Uterus (tissue), 4 donors: ENCODE measurements around the gene KRTAP10-8. TPM values are rescaled to one million over a fixed set of nuclear protein-coding genes. Genes with fewer than 3 reads are reported as not detected.
"Not testable (repeated sequence)": the region's sequence is repeated elsewhere in the genome, so short reads cannot be mapped to it uniquely, and the experiment has no call there.

Experiments used
- DNase-seq, 2 donors: peaks; one replicate each; pipeline ENCODE4 v3.0.0-alpha.2; 2019 to 2020
- H3K27ac ChIP-seq, 2 donors: fragments of 200-600 bp; sonication (generic); 1 replicate in 1 of 2; 2 replicates in 1 of 2; pipeline ENCODE4 v1.5.1; 2016 to 2018
- H3K27me3 ChIP-seq, 2 donors: fragments of 200-600 bp; sonication (generic); one replicate each; pipeline ENCODE4 v1.5.1; 2018 to 2019; ENCODE audit warnings: control low read depth in 1 of 2
- H3K36me3 ChIP-seq, 2 donors: fragments of 200-600 bp; sonication (generic); one replicate each; pipeline ENCODE4 v1.5.1; 2019; ENCODE audit warnings: control low read depth in 1 of 2
- H3K4me1 ChIP-seq, 2 donors: fragments of 200-600 bp; sonication (generic); one replicate each; pipeline ENCODE4 v1.5.1; 2018 to 2019; ENCODE audit warnings: control low read depth in 1 of 2
- H3K4me3 ChIP-seq, 2 donors: fragments of 200-600 bp; sonication (generic); 1 replicate in 1 of 2; 2 replicates in 1 of 2; pipeline ENCODE4 v1.5.1; 2018 to 2019; ENCODE audit warnings: mild to moderate bottlenecking in 1 of 2
- H3K9me3 ChIP-seq, 2 donors: fragments of 200-600 bp; sonication (generic); one replicate each; pipeline ENCODE4 v1.5.1; 2019; ENCODE audit warnings: control low read depth in 1 of 2
- POLR2A ChIP-seq, 2 donors: fragments of 450-650 bp; IDR thresholded peaks; one replicate each; pipeline ENCODE4 v1.6.1; 2016; ENCODE audit warnings: antibody characterized with exemption in 2 of 2, mild to moderate bottlenecking in 1 of 2, moderate library complexity in 1 of 2
- intact Hi-C: fragments of 100-400 bp; cut with DNase I; formaldehyde crosslinking; loops from one replicate; pipeline ENCODE4 v1.15.1; 2023; ENCODE audit warnings: low total_unique reads
- total RNA-seq, 4 donors: library from RNA; depleted of rRNA in 3 of 4; stranded (reverse); fragments of >200 nt in 3 of 4; gene quantifications; one replicate each; pipeline versions ENCODE4 v1.1.0 to v1.2.4, GENCODE V29; 2014 to 2023
- TF ChIP-seq, protein P1 (sequence below), 4 experiments: fragments of 200-600 bp in 2 of 4; fragments of 450-650 bp in 2 of 4; sonication (generic) in 2 of 4; IDR thresholded peaks; one replicate each; pipeline ENCODE4 v1.5.1; 2016 to 2019; ENCODE audit warnings: antibody characterized with exemption in 4 of 4, mild to moderate bottlenecking in 2 of 4, moderate library complexity in 1 of 4
- donor health status: DM: yes; HTN: yes; CAD: no.

The KRTAP10-8 gene
- total RNA-seq, 4 donors from 2014 or later, result not detected

DNA sequence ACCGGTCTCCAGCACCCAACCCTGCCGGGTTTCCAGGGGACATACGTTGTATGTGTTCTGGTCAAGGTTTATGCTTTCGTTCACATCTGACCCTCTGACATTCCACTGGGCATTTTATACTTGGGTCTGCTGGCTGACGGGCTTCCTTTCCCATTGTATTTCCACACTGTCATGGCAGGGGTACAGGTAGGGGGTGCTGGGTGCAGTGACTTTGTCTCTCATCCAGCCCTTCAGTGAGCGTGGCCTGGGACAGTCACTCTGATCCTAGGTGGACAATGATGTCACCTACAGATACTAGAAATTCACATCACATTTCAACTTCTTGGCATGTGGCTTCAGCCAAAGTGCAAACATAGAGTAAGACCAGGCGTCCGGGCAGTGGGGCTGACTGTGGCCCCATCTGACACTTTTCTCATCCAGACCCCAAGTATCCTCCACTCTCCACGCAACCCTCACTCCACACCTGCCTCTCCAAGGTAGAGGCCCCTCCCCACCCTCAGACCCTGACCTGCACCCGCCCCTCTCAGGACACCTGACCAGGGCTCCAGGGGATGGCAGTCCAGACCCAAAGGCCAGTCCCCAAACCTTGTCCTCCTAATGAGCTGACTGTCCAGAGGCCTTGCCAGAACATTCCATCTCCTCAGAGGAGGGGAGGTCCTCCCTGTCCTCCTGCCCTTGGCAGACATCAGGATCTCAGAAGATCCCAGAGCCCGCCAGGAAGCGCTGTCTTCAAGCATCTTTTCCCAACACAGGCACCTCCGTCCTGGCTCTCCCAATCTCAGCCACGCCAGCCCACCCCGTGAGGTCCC, 24.5 kb downstream of the KRTAP10-8 start:
- no peak for DNase-seq
- Histone ChIP-seq H3K4me1 (no peaks in the 10 kb centered on the region), H3K4me3 (no peak overlapping the region), H3K27me3 (no peaks in the 10 kb centered on the region), H3K27ac (no peak overlapping the region), H3K36me3 (no peaks in the 10 kb centered on the region), H3K9me3 (peaks cover 0 to 8% of the 10 kb centered on the region in 2 donors)
- intact Hi-C loops, result no loop called here
- TF ChIP-seq POLR2A (IDR thresholded peaks at IDR 0.05), result no peak
- TF ChIP-seq, protein P1, sequence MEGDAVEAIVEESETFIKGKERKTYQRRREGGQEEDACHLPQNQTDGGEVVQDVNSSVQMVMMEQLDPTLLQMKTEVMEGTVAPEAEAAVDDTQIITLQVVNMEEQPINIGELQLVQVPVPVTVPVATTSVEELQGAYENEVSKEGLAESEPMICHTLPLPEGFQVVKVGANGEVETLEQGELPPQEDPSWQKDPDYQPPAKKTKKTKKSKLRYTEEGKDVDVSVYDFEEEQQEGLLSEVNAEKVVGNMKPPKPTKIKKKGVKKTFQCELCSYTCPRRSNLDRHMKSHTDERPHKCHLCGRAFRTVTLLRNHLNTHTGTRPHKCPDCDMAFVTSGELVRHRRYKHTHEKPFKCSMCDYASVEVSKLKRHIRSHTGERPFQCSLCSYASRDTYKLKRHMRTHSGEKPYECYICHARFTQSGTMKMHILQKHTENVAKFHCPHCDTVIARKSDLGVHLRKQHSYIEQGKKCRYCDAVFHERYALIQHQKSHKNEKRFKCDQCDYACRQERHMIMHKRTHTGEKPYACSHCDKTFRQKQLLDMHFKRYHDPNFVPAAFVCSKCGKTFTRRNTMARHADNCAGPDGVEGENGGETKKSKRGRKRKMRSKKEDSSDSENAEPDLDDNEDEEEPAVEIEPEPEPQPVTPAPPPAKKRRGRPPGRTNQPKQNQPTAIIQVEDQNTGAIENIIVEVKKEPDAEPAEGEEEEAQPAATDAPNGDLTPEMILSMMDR (IDR thresholded peaks at IDR 0.05), result no peak

DNA sequence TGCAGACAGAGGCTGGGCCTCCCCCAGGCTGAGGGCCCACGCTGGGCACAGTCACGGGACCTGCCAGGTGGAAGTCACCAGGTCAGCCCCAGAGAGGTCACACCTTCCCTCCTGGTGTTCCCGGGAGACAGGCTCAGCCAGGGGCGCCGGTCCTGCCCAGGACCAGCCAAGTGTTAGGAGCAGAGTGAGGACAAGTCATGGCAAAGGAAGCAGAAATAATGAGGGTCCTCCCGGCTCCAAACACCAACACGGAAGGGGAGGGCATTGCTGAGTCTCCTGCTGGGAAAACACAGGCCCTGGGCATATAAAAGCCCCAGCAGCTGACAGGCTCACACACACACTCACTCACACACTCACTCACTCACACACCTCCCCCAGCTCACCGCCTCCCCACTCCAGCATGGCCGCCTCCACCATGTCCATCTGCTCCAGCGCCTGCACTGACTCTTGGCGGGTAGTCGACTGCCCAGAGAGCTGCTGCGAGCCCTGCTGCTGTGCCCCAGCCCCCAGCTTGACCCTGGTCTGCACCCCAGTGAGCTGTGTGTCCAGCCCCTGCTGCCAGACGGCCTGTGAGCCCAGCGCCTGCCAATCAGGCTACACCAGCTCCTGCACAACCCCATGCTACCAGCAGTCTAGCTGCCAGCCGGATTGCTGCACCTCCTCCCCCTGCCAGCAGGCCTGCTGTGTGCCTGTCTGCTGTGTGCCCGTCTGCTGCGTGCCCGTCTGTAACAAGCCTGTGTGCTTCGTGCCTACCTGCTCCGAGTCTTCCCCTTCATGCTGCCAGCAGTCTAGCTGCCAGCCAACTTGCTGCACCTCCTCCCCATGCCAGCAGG, 25.4 kb downstream of the KRTAP10-8 start, which contains the start of gene KRTAP10-10:
KRTAP10-10 (plus strand) TSS at position 339 of the 833 bp plus-strand sequence; CDS start at position 401, 62 bp downstream.
- H3K4me1 ChIP-seq, result no peaks in the 10 kb centered on the region
- DNase-seq, result no peak
- H3K9me3 ChIP-seq, result peaks cover 0 to under 1% of the 10 kb centered on the region in 2 donors
- no peaks in the 10 kb centered on the region for H3K36me3 ChIP-seq
- no peak within 1 kb of the TSS for H3K4me3 ChIP-seq
- H3K27me3 ChIP-seq, result no peaks in the 10 kb centered on the region
- intact Hi-C loops, result no loop called here
- TF ChIP-seq, protein P1 (IDR thresholded peaks at IDR 0.05), result no peak
- TF ChIP-seq POLR2A (IDR thresholded peaks at IDR 0.05), result no peak
- no peak within 1 kb of the TSS for H3K27ac ChIP-seq

DNA sequence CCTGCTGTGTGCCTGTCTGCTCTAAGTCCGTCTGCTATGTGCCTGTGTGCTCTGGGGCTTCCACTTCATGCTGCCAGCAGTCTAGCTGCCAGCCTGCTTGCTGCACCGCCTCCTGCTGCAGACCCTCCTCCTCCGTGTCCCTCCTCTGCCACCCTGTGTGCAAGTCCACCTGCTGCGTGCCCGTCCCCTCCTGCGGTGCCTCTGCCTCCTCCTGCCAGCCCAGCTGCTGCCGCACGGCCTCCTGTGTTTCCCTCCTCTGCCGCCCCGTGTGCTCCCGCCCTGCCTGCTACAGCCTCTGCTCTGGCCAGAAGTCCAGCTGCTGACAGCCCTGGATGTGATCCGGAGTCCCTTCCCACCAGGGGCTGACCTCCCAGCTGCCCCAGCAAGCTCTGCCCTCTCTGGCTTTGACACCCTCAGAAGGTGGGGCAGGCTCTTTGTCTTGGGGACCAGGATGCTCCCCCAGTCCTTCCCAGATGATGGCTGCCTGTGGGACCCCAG, 26.0 kb downstream of the KRTAP10-8 start:
- intact Hi-C loops, H3K4me1 ChIP-seq, DNase-seq, H3K27ac ChIP-seq, H3K27me3 ChIP-seq, H3K36me3 ChIP-seq, H3K4me3 ChIP-seq, H3K9me3 ChIP-seq: not testable (repeated sequence)

DNA sequence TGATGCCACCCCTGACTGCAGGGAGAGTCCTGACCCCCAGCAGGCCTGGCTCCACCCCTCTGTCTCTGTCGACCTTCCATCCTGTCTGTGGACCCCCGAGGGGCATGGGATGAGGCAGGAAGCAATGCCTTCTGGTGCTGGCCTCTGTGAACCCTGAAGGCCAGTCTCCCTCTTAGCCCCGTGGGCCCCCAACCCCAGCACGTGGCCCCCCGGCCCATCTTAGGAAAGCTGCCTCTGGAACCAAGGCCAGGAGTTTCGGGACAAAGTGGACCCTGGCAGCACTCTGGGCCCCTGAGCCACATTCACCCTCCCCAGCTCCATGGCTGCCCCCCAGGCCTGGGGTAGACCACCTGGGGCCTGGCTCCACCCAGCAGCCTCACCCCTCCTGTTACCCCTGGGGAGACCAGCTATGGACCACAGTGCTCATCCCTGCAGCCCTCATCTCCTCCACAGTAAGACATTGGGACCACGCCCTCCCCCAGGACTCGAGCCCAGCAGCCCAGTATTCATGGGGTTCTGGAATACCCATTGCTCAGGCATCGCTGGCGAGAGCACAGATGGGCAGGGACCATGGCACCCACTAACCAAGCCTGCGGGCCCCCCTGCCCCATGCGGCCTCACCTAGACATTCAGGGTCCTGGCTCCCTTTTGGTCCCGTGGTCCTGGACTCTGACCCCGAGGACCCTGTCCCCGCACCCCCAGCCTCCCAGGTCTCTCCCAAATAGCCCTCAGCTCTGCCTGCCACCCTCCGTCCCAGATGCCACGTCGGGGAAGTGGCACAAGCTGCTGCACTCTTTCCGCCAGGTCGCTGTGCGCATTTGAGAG, 26.8 kb downstream of the KRTAP10-8 start:
- intact Hi-C loops, H3K4me1 ChIP-seq, DNase-seq, H3K36me3 ChIP-seq, H3K27me3 ChIP-seq, H3K27ac ChIP-seq, H3K4me3 ChIP-seq, H3K9me3 ChIP-seq: not testable (repeated sequence)

DNA sequence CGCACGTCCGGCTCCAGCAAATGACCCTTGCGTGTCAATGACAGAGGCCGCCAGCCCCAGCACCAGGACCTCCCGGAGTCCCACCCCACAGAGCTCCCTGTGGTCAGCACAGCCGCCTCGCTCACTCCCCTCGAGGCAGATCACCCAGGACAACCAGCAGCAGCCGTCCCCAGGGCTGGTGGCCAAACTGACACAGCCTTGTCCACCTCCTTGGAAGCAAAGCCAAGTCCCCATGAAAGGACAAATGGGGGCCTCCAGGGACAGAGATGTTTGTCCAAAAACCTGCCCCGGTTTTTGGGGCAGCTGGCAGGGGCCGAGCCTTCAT, 27.4 kb downstream of the KRTAP10-8 start:
- intact Hi-C loops, result no loop called here
- no peaks in the 10 kb centered on the region for H3K27me3 ChIP-seq

More for the DNA sequence above, 27.4 kb downstream of the KRTAP10-8 start:
- Histone ChIP-seq H3K4me1 (no peaks in the 10 kb centered on the region), H3K36me3 (no peaks in the 10 kb centered on the region), H3K4me3 (no peak overlapping the region), H3K9me3 (no peaks in the 10 kb centered on the region), H3K27ac (no peak overlapping the region)
- DNase-seq, result no peak
- TF ChIP-seq, protein P1 (IDR thresholded peaks at IDR 0.05), result no peak
- no peak for TF ChIP-seq POLR2A (IDR thresholded peaks at IDR 0.05)
